IPS-15b (cell line): ENCODE data around the gene DEPDC5.
A peak's percentile ranks its signal among the peaks of the same experiment; 100 is the strongest.

Source experiments
- H3K27me3 ChIP-seq: one replicate; pipeline ENCODE4 v1.6.1; 2013; ENCODE audit warnings: low read length; ENCODE audit not compliant: control insufficient read depth, insufficient read depth
- H3K36me3 ChIP-seq: one replicate; pipeline ENCODE4 v1.6.1; 2013; ENCODE audit warnings: low read length; ENCODE audit not compliant: control insufficient read depth, insufficient read depth
- H3K4me1 ChIP-seq: one replicate; pipeline ENCODE4 v1.6.1; 2013; ENCODE audit warnings: mild to moderate bottlenecking, low read length; ENCODE audit not compliant: control insufficient read depth, insufficient read depth
- H3K4me3 ChIP-seq: one replicate; pipeline ENCODE4 v1.5.1; 2013; ENCODE audit warnings: low read depth, low read length
- H3K9ac ChIP-seq: one replicate; pipeline ENCODE4 v1.6.1; 2013; ENCODE audit warnings: low read depth, mild to moderate bottlenecking, low read length
- H3K9me3 ChIP-seq: one replicate; pipeline ENCODE4 v1.6.1; 2013; ENCODE audit warnings: mild to moderate bottlenecking, low read length; ENCODE audit not compliant: control insufficient read depth, insufficient read depth

DEPDC5 gene

GRCh38 chr22:31891366-31892079 is 137.7 kb downstream of the DEPDC5 start:
- Histone ChIP-seq H3K36me3 (no peaks in the 10 kb centered on the region), H3K27me3 (no peaks in the 10 kb centered on the region), H3K9me3 (no peaks in the 10 kb centered on the region), H3K4me1 (peaks cover 4% of the 10 kb centered on the region), H3K9ac (no peak overlapping the region), H3K4me3 (no peak overlapping the region)

- Histone ChIP-seq H3K4me3 (no peak overlapping the region), H3K4me1 (peaks cover 4% of the 10 kb centered on the region), H3K36me3 (no peaks in the 10 kb centered on the region), H3K27me3 (no peaks in the 10 kb centered on the region), H3K9me3 (no peaks in the 10 kb centered on the region), H3K9ac (no peak overlapping the region)
Measured at GRCh38 chr22:31892080-31892433, 138.2 kb downstream of the DEPDC5 start.

GRCh38 chr22:31893460-31893859 is 139.6 kb downstream of the DEPDC5 start:
- Histone ChIP-seq H3K9ac (no peak overlapping the region), H3K4me1 (peaks cover 4% of the 10 kb centered on the region), H3K27me3 (no peaks in the 10 kb centered on the region), H3K4me3 (no peak overlapping the region), H3K9me3 (no peaks in the 10 kb centered on the region), H3K36me3 (peaks cover 4% of the 10 kb centered on the region)

GRCh38 chr22:31895411-31896123 is 141.7 kb downstream of the DEPDC5 start:
- Histone ChIP-seq H3K9me3 (no peaks in the 10 kb centered on the region), H3K4me3 (no peak overlapping the region), H3K36me3 (peaks cover 4% of the 10 kb centered on the region), H3K9ac (no peak overlapping the region), H3K27me3 (no peaks in the 10 kb centered on the region), H3K4me1 (peaks cover 4% of the 10 kb centered on the region)

GRCh38 chr22:31896472-31896871 is 142.7 kb downstream of the DEPDC5 start:
- Histone ChIP-seq H3K9me3 (no peaks in the 10 kb centered on the region), H3K9ac (no peak overlapping the region), H3K4me3 (no peak overlapping the region), H3K36me3 (peaks cover 5% of the 10 kb centered on the region), H3K4me1 (peaks cover under 1% of the 10 kb centered on the region), H3K27me3 (no peaks in the 10 kb centered on the region)

- Histone ChIP-seq H3K36me3 (peaks cover 7% of the 10 kb centered on the region), H3K4me3 (no peak overlapping the region), H3K27me3 (no peaks in the 10 kb centered on the region), H3K9me3 (no peaks in the 10 kb centered on the region), H3K9ac (no peak overlapping the region), H3K4me1 (no peaks in the 10 kb centered on the region)
Measured at GRCh38 chr22:31897842-31898805, 144.3 kb downstream of the DEPDC5 start.

GRCh38 chr22:31898926-31899325 is 145.1 kb downstream of the DEPDC5 start:
- Histone ChIP-seq H3K9ac (peak overlapping the region; percentile 12), H3K27me3 (no peaks in the 10 kb centered on the region), H3K4me1 (no peaks in the 10 kb centered on the region), H3K4me3 (no peak overlapping the region), H3K9me3 (no peaks in the 10 kb centered on the region), H3K36me3 (peaks cover 7% of the 10 kb centered on the region)

GRCh38 chr22:31899669-31900068 is 145.8 kb downstream of the DEPDC5 start:
- Histone ChIP-seq H3K36me3 (peaks cover 7% of the 10 kb centered on the region), H3K9ac (no peak overlapping the region), H3K4me3 (no peak overlapping the region), H3K27me3 (no peaks in the 10 kb centered on the region), H3K4me1 (no peaks in the 10 kb centered on the region), H3K9me3 (no peaks in the 10 kb centered on the region)

- H3K27me3 ChIP-seq, result no peaks in the 10 kb centered on the region
- no peak overlapping the region for H3K4me3 ChIP-seq
- H3K9me3 ChIP-seq, result no peaks in the 10 kb centered on the region
- H3K9ac ChIP-seq, result no peak overlapping the region
- no peaks in the 10 kb centered on the region for H3K4me1 ChIP-seq
- peaks cover 10% of the 10 kb centered on the region for H3K36me3 ChIP-seq
Measured at GRCh38 chr22:31901388-31902137, 147.7 kb downstream of the DEPDC5 start.

- H3K4me1 ChIP-seq, result no peaks in the 10 kb centered on the region
- H3K36me3 ChIP-seq, result peaks cover 12% of the 10 kb centered on the region
- H3K9ac ChIP-seq, result no peak overlapping the region
- H3K9me3 ChIP-seq, result no peaks in the 10 kb centered on the region
- no peaks in the 10 kb centered on the region for H3K27me3 ChIP-seq
- H3K4me3 ChIP-seq, result no peak overlapping the region
Measured at GRCh38 chr22:31904651-31905050, 150.8 kb downstream of the DEPDC5 start.

GRCh38 chr22:31905356-31905755 is 151.5 kb downstream of the DEPDC5 start:
- H3K9ac ChIP-seq, result no peak overlapping the region
- H3K4me3 ChIP-seq, result no peak overlapping the region
- no peaks in the 10 kb centered on the region for H3K9me3 ChIP-seq
- peaks cover 12% of the 10 kb centered on the region for H3K36me3 ChIP-seq
- no peaks in the 10 kb centered on the region for H3K27me3 ChIP-seq
- no peaks in the 10 kb centered on the region for H3K4me1 ChIP-seq
